Measurements from ENCODE around the gene ADARB1.

ADARB1 gene

DNA sequence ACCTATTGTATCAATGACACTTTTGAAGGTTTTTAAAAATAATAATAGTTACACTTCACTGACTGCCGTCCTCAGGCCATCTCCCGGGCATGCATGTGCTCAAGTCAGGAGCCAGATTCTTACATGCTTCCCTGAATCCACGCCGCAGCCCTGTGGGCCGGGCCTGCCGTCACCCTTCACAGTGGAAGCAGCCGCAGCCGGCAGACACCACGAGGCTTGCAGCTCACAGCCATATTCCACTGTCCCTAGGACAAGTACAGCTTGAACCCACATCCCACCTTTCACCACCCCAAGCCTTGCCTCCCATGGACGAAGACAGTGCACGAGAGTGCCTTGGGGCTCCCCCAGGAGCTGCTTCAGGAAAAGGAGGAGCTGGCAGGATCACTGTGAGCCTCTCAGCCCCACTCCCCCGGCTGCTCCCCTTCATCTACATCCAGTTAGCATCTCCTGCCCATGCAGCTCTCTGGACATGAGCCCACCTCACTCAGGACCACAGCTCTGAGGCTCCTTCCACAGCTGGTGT is 136.1 kb downstream of the ADARB1 start:
- DNase-seq = no peak

GRCh38 chr21:45211661-45212060 is 137.3 kb downstream of the ADARB1 start:
- DNase-seq = no peak

DNA sequence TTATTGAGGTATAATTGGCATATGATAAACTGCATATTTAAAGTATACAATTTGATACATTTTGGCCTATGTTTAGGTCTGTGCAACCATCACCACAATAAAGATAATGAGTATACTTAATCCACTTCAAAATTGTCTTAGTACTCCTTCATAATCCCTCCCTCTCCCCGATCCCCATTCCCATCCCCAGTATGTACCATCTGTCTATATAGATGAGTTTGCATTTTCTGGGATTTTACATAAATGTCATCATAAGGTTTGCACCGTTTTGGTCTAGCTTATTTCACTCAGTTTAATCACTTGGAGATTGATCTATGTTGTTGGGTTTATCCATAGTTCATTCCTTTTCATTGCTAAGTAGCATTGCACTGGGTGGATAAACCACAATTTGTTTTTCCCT is 139.0 kb downstream of the ADARB1 start:
- DNase-seq = no peak

DNA sequence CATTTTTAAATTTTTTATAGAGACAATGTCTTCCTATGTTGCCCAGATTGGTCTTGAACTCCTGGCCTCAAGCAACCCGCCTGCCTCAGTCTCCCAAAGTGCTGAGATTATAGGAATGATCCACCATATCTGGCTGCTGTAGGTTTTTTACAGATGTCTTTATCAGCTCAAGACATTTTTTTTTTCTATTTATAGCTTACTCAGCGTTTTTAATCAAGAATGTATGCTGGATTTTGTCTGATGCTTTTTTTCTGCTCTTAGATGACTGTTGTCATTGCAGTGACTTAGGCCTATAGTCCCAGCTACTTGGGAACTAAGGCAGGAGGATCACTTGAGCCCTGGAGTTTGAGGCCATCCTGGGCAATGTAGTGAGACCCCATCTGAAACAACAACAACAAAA is 140.8 kb downstream of the ADARB1 start:
- DNase-seq = no peak

DNA sequence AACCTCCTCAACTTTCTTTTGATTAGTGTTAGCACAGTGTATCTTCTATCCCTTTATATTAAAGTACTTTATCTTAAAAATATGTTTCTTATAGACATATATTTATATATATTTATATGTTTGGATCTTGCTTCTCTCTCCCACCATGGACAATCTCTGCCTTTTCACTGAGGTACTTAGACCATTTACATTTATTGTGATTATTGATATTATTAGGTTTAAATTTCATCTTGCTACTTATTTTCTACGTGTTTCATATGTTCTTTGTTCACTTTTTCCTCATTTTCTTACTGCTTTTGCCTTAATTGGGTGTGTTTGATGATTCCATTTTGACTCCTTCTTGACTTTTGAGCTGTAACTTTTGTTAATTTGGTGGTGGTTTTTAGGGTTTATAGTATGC is 142.6 kb downstream of the ADARB1 start:
- DNase-seq = no peak

GRCh38 chr21:45219517-45219916 is 145.1 kb downstream of the ADARB1 start:
- no peak for DNase-seq

DNA sequence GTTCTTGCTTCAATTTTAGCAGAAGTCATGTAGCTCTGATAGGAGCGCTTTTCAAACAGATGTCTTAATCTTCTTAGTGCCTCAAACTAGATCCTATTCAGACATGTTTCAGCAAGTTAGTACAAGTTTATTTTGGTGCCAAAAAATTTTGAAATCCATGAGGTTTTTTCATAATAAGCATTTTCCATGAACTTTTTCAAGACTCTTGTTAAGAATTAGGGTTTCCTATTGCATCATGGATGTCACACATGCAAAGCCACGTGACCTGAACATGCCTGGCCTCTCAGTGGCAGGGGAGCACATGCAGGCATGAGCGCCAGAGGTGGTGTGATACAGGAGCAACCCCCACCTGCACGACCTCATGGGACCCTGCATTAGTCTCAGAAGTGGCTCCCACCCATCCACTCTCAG is 145.7 kb downstream of the ADARB1 start:
- DNase-seq = no peak

GRCh38 chr21:45220714-45221490 is 146.5 kb downstream of the ADARB1 start:
- no peak for DNase-seq

GRCh38 chr21:45222001-45222400 is 147.6 kb downstream of the ADARB1 start:
- no peak for DNase-seq

DNA sequence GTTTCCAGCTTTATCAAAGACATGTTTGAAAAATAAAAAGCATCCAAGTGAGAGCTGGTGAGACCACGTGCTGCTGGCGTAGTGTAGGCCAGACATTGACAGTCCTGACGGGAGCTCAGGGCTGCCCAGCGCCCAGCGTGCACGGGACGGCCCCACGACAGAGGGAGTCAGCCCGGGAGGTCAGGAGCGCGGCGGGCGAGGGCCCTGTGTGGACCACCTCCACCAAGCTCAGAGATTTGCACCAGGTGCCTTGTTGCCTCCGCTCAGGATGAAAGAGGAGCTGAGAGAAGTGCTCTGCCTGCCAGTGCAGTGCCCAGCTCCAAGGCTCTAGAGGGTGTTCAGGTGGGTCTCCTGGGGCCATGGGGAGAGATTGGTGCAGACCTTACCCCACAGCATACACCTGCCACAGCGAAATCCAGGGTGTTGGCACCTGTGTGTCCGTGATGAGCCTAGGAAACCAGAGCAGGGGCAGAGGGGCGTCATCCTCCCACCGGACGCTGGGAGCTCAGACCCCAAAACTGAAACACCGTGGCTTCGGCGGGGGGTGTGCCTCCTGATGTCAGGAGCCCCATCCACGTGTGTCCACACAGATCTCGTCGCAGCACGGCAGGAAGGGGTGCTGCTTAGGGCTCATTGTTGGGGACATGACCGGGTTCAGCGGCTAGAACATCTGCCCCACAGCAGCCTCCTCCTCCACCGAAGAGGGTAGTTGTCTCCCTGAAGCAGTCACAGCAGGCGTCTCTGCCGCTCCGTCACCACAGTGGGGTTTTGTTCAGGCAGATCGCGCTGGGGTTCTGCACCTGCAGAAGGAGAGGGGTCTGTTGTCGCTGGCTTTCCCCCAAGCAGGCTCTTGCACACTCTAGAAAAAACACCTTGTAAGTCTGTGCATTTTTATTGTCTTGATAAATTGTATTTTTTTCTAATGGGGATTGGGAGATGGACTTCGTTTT is 149.1 kb downstream of the ADARB1 start:
- no peak for DNase-seq

GRCh38 chr21:45224189-45224938 is 150.0 kb downstream of the ADARB1 start:
- DNase-seq = peak; percentile 22 to 34

- DNase-seq = no peak
These were observed 150.8 kb downstream of the ADARB1 start for GRCh38 chr21:45225041-45225740.

DNA sequence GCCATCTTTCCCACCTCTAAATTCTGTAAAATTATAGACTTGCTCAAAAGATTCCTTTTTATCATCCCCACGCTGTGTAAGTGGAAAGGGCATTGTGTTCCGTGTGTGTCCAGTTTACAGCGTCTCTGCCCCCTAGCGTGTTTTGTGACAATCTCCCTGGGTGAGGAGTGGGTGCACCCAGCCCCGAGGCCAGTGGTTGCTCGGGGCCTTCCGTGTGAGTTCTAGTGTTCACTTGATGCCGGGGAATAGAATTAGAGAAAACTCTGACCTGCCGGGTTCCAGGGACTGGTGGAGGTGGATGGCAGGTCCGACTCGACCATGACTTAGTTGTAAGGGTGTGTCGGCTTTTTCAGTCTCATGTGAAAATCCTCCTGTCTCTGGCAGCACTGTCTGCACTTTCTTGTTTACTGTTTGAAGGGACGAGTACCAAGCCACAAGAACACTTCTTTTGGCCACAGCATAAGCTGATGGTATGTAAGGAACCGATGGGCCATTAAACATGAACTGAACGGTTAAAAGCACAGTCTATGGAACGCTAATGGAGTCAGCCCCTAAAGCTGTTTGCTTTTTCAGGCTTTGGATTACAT is 151.5 kb downstream of the ADARB1 start:
- no peak for DNase-seq

GRCh38 chr21:45226540-45227326 is 152.4 kb downstream of the ADARB1 start:
- peak in 1 of 2 experiments; percentile 17 for DNase-seq

DNA sequence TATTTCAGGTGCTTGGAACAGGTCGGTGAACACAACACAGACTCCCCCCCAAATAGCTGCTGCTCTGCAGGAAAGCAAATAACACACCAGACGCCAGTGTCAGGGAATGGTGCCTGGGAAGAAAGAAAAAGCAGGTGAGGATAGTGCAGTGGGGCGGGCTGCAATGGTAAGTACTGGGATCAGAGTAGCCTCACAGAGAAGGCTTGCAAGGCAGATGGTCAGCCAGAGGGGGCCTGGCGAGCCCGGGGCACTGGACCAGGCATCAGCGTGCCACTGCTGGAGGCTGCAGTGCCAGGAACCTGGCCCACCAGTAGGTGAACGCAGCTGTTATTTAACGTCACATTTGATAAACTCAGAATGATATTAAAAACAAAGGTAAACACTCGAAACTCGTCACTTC is 153.4 kb downstream of the ADARB1 start:
- DNase-seq = no peak

DNA sequence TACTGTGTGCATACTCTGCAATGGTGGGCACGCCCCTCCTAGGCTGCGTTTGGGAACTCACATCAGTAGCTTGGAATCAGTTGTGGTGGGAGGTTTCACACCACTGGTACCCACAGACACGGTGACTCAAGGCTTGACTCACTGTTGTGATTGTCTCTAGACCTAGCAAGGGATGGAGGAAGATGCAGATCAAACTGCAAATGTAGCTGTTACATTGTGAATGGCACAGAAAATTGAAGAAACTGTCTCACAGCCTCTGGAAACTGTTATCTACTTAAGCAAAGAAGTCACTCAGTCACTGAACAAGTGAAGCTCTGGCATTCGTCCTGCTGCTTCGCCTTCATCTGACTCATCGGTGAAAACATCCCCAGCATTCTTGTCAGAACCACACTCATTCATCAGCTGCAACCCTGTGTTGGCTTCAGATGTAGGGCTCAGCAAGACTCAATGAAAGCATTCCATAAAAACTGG is 153.8 kb downstream of the ADARB1 start:
- peak; percentile 50 to 68 for DNase-seq

- DNase-seq = no peak
These were observed 154.4 kb downstream of the ADARB1 start for GRCh38 chr21:45228656-45229240.

DNA sequence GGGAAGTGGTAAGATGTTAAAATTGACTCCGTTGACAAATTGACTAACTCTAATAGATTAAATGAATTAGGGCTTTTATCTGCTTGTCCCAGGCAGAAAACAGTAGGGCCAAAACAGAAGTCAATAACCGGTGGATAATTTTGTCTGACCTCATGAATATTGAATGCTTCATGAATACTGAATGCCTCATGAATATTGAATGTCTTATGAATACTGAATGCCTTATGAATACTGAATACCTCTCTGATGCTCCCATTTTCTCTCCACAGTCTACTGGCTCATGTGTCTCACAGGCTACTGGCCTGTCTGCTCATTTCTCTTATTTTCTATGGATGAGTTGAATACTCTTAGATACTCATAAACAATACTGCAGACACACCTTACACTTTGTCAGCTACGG is 157.3 kb downstream of the ADARB1 start:
- DNase-seq = no peak

- DNase-seq = no peak
These were observed 159.7 kb downstream of the ADARB1 start for GRCh38 chr21:45234127-45234526.

DNA sequence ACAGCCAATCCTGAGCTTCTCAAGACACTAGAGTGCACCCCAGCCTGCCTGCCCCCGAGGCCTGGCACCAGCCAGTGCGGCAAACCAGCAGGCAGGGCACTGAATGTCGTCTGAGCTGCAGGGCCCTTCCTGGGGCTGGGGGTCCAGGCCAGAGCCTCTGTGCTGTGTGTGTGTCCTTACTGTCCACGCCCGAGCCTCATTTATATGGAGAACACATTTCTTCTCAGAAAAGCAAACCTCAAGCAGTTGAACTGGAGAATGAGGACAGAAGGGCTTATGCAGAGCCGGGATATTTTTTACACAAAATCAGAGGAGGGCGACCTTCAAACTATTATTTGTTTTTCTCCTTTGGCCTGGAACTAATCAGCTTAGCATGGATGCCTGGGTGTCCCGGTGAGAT is 160.6 kb downstream of the ADARB1 start:
- no peak for DNase-seq

GRCh38 chr21:45235488-45235887 is 161.1 kb downstream of the ADARB1 start:
- DNase-seq = no peak
